GM12878 (cell line): ENCODE measurements around the gene WBP4. TPM values are rescaled to one million over a fixed set of nuclear protein-coding genes. Genes with fewer than 3 reads are reported as not detected.

Experiments used
- CREM ChIP-seq: IDR thresholded peaks from 2 replicates; pipeline ENCODE4 v1.6.1; 2014; ENCODE audit warnings: antibody characterized with exemption, low read depth
- GABPA ChIP-seq: IDR thresholded peaks from 2 replicates; pipeline ENCODE4 v1.6.1; 2014; ENCODE audit warnings: antibody characterized with exemption, low read depth, mild to moderate bottlenecking, inconsistent platforms
- MYC ChIP-seq: IDR thresholded peaks from 2 replicates; pipeline ENCODE4 v1.6.1; 2011; ENCODE audit warnings: mild to moderate bottlenecking, low read length, moderate library complexity, inconsistent platforms; ENCODE audit not compliant: insufficient read depth, insufficient replicate concordance, insufficient read length, severe bottlenecking
- polyA plus RNA-seq, 11 experiments: library from polyadenylated mRNA; depleted of rRNA in 4 of 11; unstranded in 6 of 11; stranded (reverse) in 5 of 11; fragments of >200 nt; fragmentation: Nextera tagmentation in 4 of 11; fragmentation: Illumina TruSeq in 1 of 11; extraction: Ambion mirVana in 4 of 11; extraction: Trizol in 1 of 11; gene quantifications; 1 replicate in 1 of 11; 2 replicates in 10 of 11; pipeline versions ENCODE4 v1.2.1 to v1.2.3, GENCODE V29; 2011 to 2016; ENCODE audit warnings: inconsistent platforms in 2 of 11, missing spikeins in 2 of 11, low read depth in 1 of 11
- total RNA-seq, 4 experiments: library from RNA; depleted of rRNA in 3 of 4; stranded (reverse); fragments of >200 nt in 3 of 4; fragmentation: Illumina TruSeq in 1 of 4; extraction: Trizol in 1 of 4; gene quantifications; 2 replicates each; pipeline versions ENCODE4 v1.2.1 to v1.2.3, GENCODE V29; 2013 to 2021
- TF ChIP-seq, protein P1 (sequence below): IDR thresholded peaks from 2 replicates; pipeline ENCODE4 v1.6.1; 2012; ENCODE audit warnings: improper control_type of control experiment, low read depth, low read length; ENCODE audit not compliant: insufficient replicate concordance

The WBP4 gene
- total and polyA plus RNA-seq, 10 of the 15 experiments (the other 5 are each of a cell fraction or from before 2014, with no cell fraction given): 7.4 to 21.6 (median 14.2) TPM

DNA sequence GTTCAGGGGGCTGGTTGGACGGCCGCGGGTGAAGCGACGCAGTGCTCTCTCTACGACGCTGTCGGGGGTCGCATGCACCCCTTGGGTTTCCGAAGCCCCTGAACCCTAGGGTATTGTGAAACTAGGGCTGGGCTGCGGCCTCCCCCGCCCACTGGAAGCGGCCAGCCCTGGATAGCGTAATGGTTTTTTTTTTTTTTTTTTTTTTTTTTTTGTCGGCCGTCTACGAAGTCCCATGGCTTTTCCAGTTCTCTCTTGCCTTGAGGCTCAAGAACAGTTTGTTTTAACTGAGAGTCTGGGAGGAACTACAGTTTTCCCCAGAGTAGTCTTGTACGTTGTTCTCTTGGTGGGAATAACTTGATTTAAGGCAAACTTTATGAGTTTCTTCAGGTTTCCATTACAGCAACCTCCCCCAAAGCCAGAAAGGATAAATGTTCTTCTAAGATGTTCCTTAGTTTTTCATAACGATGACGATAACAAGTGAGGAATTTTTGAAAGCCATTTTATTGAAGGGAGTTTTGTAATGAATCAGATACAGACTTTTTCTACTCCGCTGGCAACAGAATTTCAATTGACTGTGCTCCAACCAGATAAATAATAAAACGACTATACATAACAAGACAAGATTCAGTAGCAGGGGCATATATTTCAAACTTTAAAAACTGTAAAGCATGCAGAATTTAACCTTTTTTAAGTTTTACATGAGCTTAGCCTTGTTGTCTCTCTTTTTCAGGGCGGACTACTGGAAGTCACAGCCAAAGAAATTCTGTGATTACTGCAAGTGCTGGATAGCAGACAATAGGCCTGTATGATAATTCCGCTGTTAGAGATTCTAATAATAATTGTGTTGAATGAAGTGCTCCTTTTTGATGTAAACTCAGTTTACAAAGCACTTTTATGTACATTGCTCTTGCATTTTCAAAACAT lies 867 bp downstream of the WBP4 start (continued):
- TF ChIP-seq GABPA (no peak), CREM (0 out of 2 replicates have a peak, but pooled peaks have one; percentile 8), MYC (no peak)
- TF ChIP-seq, protein P1, sequence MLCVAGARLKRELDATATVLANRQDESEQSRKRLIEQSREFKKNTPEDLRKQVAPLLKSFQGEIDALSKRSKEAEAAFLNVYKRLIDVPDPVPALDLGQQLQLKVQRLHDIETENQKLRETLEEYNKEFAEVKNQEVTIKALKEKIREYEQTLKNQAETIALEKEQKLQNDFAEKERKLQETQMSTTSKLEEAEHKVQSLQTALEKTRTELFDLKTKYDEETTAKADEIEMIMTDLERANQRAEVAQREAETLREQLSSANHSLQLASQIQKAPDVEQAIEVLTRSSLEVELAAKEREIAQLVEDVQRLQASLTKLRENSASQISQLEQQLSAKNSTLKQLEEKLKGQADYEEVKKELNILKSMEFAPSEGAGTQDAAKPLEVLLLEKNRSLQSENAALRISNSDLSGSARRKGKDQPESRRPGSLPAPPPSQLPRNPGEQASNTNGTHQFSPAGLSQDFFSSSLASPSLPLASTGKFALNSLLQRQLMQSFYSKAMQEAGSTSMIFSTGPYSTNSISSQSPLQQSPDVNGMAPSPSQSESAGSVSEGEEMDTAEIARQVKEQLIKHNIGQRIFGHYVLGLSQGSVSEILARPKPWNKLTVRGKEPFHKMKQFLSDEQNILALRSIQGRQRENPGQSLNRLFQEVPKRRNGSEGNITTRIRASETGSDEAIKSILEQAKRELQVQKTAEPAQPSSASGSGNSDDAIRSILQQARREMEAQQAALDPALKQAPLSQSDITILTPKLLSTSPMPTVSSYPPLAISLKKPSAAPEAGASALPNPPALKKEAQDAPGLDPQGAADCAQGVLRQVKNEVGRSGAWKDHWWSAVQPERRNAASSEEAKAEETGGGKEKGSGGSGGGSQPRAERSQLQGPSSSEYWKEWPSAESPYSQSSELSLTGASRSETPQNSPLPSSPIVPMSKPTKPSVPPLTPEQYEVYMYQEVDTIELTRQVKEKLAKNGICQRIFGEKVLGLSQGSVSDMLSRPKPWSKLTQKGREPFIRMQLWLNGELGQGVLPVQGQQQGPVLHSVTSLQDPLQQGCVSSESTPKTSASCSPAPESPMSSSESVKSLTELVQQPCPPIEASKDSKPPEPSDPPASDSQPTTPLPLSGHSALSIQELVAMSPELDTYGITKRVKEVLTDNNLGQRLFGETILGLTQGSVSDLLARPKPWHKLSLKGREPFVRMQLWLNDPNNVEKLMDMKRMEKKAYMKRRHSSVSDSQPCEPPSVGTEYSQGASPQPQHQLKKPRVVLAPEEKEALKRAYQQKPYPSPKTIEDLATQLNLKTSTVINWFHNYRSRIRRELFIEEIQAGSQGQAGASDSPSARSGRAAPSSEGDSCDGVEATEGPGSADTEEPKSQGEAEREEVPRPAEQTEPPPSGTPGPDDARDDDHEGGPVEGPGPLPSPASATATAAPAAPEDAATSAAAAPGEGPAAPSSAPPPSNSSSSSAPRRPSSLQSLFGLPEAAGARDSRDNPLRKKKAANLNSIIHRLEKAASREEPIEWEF: no peak
